Endothelial cell of umbilical vein (primary cell): ENCODE data around the gene HNMT. TPM values are rescaled to one million over a fixed set of nuclear protein-coding genes. Genes with fewer than 3 reads are reported as not detected.

ENCODE experiments used
- BruUV-seq: library from RNA; stranded (reverse); fragments of 400-500 nt; replicated peaks from 2 replicates; lab custom pipeline; 2021; lab: Mats Ljungman, UMichigan
- CTCF ChIA-PET: fragments of 300-600, 350-600 bp; sonication (Branson Sonifier 250); formaldehyde crosslinking; loops from one replicate; lab custom pipeline; 2021; ENCODE audit warnings: antibody characterized with exemption, inconsistent platforms; lab: Charles Lee
- POLR2A ChIA-PET: fragments of 300-600, 350-600 bp; sonication (Branson Sonifier 250); formaldehyde crosslinking; loops from one replicate; lab custom pipeline; 2021; ENCODE audit warnings: antibody characterized with exemption, inconsistent platforms; lab: Charles Lee
- DNase-seq: peaks from one replicate; pipeline ENCODE4 v3.0.0-alpha.2; 2011; ENCODE audit warnings: low read depth, low spot score
- FAIRE-seq: peaks from 2 replicates; lab custom pipeline; 2011; peaks lifted over from hg19 to GRCh38; lab: Jason Lieb, UNC
- H2AFZ ChIP-seq: 2 replicates; pipeline ENCODE4 v1.6.0; 2012; ENCODE audit warnings: low read depth, low read length, control low read depth, inconsistent platforms
- H3K27ac ChIP-seq: 2 replicates; pipeline ENCODE4 v1.5.1; 2011; ENCODE audit warnings: low read depth, mild to moderate bottlenecking, control low read depth, low read length, moderate library complexity; ENCODE audit not compliant: insufficient read depth
- H3K27me3 ChIP-seq, 2 experiments: 2 replicates each; pipeline versions ENCODE4 v1.6.0 to v1.6.1; 2011; ENCODE audit warnings: low read length in 2 of 2, mixed read lengths in 1 of 2; ENCODE audit not compliant: control insufficient read depth in 2 of 2, insufficient read depth in 2 of 2
- H3K36me3 ChIP-seq, 2 experiments: 2 replicates in 1 of 2; 3 replicates in 1 of 2; pipeline ENCODE4 v1.5.1; 2011; ENCODE audit warnings: low read length in 2 of 2, mild to moderate bottlenecking in 1 of 2, moderate library complexity in 1 of 2; ENCODE audit not compliant: control insufficient read depth in 2 of 2, insufficient read depth in 2 of 2; ENCODE audit errors: extremely low read depth in 1 of 2
- H3K4me1 ChIP-seq: 3 replicates; pipeline ENCODE4 v1.5.1; 2011; ENCODE audit warnings: mild to moderate bottlenecking, low read length; ENCODE audit not compliant: control insufficient read depth, insufficient read depth; ENCODE audit errors: extremely low read depth
- H3K4me2 ChIP-seq: 2 replicates; pipeline ENCODE4 v1.6.1; 2011; ENCODE audit warnings: low read length, control low read depth, mixed read lengths; ENCODE audit not compliant: insufficient read depth
- H3K4me3 ChIP-seq, 3 experiments: fragments of 200-600 bp in 1 of 3; sonication (generic), shearing (Covaris generic) in 1 of 3; replicated peaks in 1 of 3; 2 replicates each; pipeline ENCODE4 v1.5.1; 2011 to 2016; ENCODE audit warnings: control low read depth in 3 of 3, low read length in 3 of 3, mild to moderate bottlenecking in 2 of 3, inconsistent platforms in 1 of 3, low read depth in 1 of 3, moderate library complexity in 1 of 3; ENCODE audit not compliant: insufficient read depth in 1 of 3
- H3K79me2 ChIP-seq: 2 replicates; pipeline ENCODE4 v1.6.0; 2012; ENCODE audit warnings: low read length, inconsistent platforms; ENCODE audit not compliant: control insufficient read depth, insufficient read depth
- H3K9ac ChIP-seq: replicated peaks from 2 replicates; pipeline ENCODE3; 2011; ENCODE audit warnings: low read length, control low read depth; ENCODE audit not compliant: insufficient read depth; ENCODE audit errors: extremely low read depth
- H3K9me1 ChIP-seq: replicated peaks from 3 replicates; pipeline ENCODE4 v1.6.0; 2011; ENCODE audit warnings: mild to moderate bottlenecking, low read length; ENCODE audit not compliant: control insufficient read depth, insufficient read depth; ENCODE audit errors: extremely low read depth
- H3K9me3 ChIP-seq: replicated peaks from 2 replicates; pipeline ENCODE4 v1.5.1; 2012; ENCODE audit warnings: low read length, inconsistent platforms; ENCODE audit not compliant: control insufficient read depth, insufficient read depth
- H4K20me1 ChIP-seq: replicated peaks from 2 replicates; pipeline ENCODE3; 2011; ENCODE audit warnings: mild to moderate bottlenecking, low read length; ENCODE audit not compliant: control insufficient read depth, insufficient read depth; ENCODE audit errors: extremely low read depth
- EZH2 ChIP-seq: IDR thresholded peaks from 2 replicates; pipeline ENCODE4 v1.6.1; 2012; ENCODE audit warnings: borderline replicate concordance, low read depth, mild to moderate bottlenecking, moderate library complexity, low read length, inconsistent platforms; ENCODE audit not compliant: severe bottlenecking
- FOS ChIP-seq: IDR thresholded peaks from 2 replicates; pipeline ENCODE4 v1.6.1; 2011; ENCODE audit warnings: mild to moderate bottlenecking, low read length, moderate library complexity, borderline replicate concordance; ENCODE audit not compliant: insufficient read depth
- GATA2 ChIP-seq: IDR thresholded peaks from 2 replicates; pipeline ENCODE4 v1.7.0; 2011; ENCODE audit warnings: low read depth, mild to moderate bottlenecking, moderate library complexity, mixed read lengths, low read length; ENCODE audit not compliant: insufficient read length, insufficient read depth
- JUN ChIP-seq: IDR thresholded peaks from 2 replicates; pipeline ENCODE4 v1.6.1; 2011; ENCODE audit warnings: borderline replicate concordance, low read depth; ENCODE audit not compliant: insufficient read length, insufficient read depth
- MYC ChIP-seq: IDR thresholded peaks from one replicate; pipeline ENCODE4 v1.6.1; 2011; ENCODE audit warnings: mild to moderate bottlenecking, low read depth, low read length
- POLR2A ChIP-seq: IDR thresholded peaks from 2 replicates; pipeline ENCODE4 v1.6.1; 2012; ENCODE audit warnings: low read depth, mild to moderate bottlenecking, control low read depth, low read length
- POLR2AphosphoS5 ChIP-seq: IDR thresholded peaks from 2 replicates; pipeline ENCODE4 v1.6.1; 2012; ENCODE audit warnings: low read depth, mild to moderate bottlenecking, control low read depth, low read length, moderate library complexity; ENCODE audit not compliant: insufficient read depth
- dilution Hi-C: fragments of 300-500 bp; cut with MboI; formaldehyde crosslinking; loops from one replicate; pipeline ENCODE4 v1.15.0; 2019; ENCODE audit warnings: low sequenced_read_pairs; ENCODE audit not compliant: extremely low pct_ligation_motif_present
- intact Hi-C: fragments of 100-400 bp; cut with micrococcal nuclease; formaldehyde crosslinking; loops from one replicate; pipeline ENCODE4 v1.10.0; 2022
- polyA plus RNA-seq, 4 experiments: library from polyadenylated mRNA; depleted of rRNA in 3 of 4; stranded (reverse) in 3 of 4; unstranded in 1 of 4; fragments of >200 nt; gene quantifications; 2 replicates each; pipeline versions ENCODE4 v1.2.1 to v1.2.3, GENCODE V29; 2011 to 2012; ENCODE audit warnings: missing spikeins in 1 of 4
- total RNA-seq: library from RNA; stranded (reverse); gene quantifications from 2 replicates; pipeline ENCODE4 v1.2.3, GENCODE V29; 2021
- TF ChIP-seq, protein P1 (sequence below), 2 donors: IDR thresholded peaks; 1 replicate in 1 of 2; 2 replicates in 1 of 2; pipeline ENCODE4 v1.5.1; 2011; ENCODE audit warnings: low read length in 2 of 2, mild to moderate bottlenecking in 2 of 2, moderate library complexity in 2 of 2, control low read depth in 1 of 2, inconsistent platforms in 1 of 2, low read depth in 1 of 2; ENCODE audit not compliant: insufficient read depth in 1 of 2; ENCODE audit errors: extremely low read depth in 1 of 2
- TF ChIP-seq, protein P2 (sequence below): IDR thresholded peaks from 2 replicates; pipeline ENCODE4 v1.6.1; 2011; ENCODE audit not compliant: insufficient read depth, insufficient read length

HNMT gene
- total and polyA plus RNA-seq, 2 donors (not counting 3 experiments of a cell fraction or from before 2014, with no cell fraction given): 8.6 to 16.9 TPM

DNA sequence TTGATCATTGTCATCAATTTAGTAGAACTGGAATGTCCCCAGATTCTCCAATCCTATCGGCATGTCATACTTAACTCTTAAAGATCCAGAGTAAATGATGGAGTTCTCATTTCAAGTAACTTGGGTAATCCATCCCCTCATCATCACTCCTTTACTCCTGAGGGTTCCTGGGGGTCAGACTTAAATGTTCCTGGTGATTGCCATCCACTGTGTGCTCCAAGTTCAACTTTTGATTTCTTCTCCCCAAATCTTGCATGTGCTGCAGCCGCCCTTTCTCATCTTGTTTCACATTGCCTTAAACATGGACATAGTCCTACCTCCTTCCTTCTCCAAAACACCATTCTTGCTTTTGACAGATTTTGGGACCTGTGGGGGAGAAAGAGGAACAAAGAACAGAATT is 43.2 kb downstream of the HNMT start:
- Histone ChIP-seq H3K4me2 (no peak overlapping the region), H3K9me1 (no peaks in the 10 kb centered on the region), H3K9me3 (no peaks in the 10 kb centered on the region), H2AFZ (no peak overlapping the region), H3K4me1 (no peaks in the 10 kb centered on the region), H3K27me3 (no peaks in the 10 kb centered on the region), H3K4me3 (no peak overlapping the region), H3K36me3 (no peaks in the 10 kb centered on the region), H3K9ac (no peak overlapping the region), H3K27ac (no peak overlapping the region), H3K79me2 (no peaks in the 10 kb centered on the region), H4K20me1 (no peaks in the 10 kb centered on the region)
- DNase-seq: no peak
- TF ChIP-seq MYC (no peak), GATA2 (no peak), EZH2 (no peak), JUN (no peak), POLR2AphosphoS5 (no peak), POLR2A (no peak), FOS (no peak)
- TF ChIP-seq, protein P1, sequence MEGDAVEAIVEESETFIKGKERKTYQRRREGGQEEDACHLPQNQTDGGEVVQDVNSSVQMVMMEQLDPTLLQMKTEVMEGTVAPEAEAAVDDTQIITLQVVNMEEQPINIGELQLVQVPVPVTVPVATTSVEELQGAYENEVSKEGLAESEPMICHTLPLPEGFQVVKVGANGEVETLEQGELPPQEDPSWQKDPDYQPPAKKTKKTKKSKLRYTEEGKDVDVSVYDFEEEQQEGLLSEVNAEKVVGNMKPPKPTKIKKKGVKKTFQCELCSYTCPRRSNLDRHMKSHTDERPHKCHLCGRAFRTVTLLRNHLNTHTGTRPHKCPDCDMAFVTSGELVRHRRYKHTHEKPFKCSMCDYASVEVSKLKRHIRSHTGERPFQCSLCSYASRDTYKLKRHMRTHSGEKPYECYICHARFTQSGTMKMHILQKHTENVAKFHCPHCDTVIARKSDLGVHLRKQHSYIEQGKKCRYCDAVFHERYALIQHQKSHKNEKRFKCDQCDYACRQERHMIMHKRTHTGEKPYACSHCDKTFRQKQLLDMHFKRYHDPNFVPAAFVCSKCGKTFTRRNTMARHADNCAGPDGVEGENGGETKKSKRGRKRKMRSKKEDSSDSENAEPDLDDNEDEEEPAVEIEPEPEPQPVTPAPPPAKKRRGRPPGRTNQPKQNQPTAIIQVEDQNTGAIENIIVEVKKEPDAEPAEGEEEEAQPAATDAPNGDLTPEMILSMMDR (IDR thresholded peaks at IDR 0.05; ENCODE audit: extremely low read depth in 1 of 2, insufficient read depth in 1 of 2, low read depth in 1 of 2, low read length in 2 of 2): no peak
- TF ChIP-seq, protein P2, sequence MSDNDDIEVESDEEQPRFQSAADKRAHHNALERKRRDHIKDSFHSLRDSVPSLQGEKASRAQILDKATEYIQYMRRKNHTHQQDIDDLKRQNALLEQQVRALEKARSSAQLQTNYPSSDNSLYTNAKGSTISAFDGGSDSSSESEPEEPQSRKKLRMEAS: no peak
- no TSS peak for BruUV-seq
- no peak for FAIRE-seq
- dilution Hi-C loops: no loop called here
- ChIA-PET CTCF (no interaction called here), POLR2A (no interaction called here)
- intact Hi-C loops: no loop called here
